ENCODE measurements around the gene SMYD3. TPM values are rescaled to one million over a fixed set of nuclear protein-coding genes. Genes with fewer than 3 reads are reported as not detected.
"Not testable (repeated sequence)": the region's sequence is repeated elsewhere in the genome, so short reads cannot be mapped to it uniquely, and the experiment has no call there.

Gene SMYD3
- total RNA-seq, 1 donor from 2014 or later, result 26.7 TPM

DNA sequence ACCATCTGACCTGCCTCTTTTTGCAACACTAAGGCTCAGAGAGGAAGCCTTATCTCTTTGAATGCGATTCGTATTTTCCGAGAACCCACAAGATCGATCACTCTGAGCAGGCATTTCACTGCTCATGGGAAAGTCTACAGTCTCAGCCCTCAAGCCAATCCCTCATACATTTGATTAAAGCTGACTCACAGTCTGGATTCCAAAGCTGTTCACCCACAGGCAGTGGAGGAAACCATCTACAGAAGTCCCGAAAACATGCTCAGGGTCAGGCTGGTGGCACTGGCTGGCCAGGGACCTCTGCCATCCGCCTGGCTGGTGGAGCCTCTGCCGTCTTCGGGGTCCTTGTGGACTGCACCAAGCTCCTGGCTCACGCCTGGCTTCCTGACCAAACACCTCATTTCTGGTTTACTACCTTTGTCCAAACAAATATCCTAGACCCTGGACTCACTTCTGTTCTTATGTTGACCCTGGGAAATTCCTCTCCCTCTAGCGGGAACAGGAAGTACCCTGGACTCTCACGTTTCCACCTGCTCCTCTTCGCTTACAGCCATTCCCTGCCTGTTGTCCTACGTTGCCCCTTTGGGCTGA lies 650.0 kb downstream of the SMYD3 start:
- no peak for DNase-seq (ENCODE audit: low read depth, low spot score)

DNA sequence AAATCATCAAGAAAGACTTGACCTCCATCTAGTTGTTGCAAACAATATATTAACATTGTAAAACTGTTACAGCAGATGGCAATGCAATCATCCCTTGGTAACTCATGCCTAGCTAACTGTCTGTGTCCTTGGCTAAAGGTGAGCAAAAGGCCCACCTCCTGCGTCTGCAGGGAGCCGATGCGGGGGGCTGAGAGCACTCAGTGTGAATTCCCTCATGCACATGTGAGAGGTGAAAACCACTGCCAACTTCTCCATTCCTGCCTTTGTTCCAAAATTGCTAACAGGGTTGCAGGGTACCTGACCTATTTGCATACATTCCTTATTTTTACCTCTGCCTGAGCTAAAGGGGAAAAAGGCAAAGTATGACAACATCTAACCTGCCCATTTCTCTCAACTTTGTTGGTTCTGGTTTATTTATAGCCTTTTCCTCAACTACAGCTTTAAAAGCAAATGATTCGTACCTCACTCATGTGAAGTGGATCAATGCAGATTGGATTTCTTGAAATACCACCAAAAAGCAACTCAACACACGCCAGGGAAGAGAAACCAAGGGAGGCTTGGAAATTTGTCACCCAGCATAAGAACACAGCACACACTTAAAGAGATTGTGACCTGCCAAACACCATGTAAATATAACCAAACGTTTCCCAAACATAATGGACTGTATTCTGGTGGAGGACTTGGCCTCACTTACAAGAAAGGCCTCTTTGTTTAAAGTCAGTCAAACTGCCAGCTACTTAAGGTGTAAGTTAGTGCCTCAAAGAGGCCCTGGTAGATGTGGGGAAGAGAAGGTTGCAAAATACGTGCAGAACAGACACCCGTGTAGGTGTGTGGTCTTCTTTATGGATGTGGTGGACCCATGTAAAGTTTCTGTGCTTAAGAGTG lies 651.0 kb downstream of the SMYD3 start:
- no peak for DNase-seq (ENCODE audit: low read depth, low spot score)

DNA sequence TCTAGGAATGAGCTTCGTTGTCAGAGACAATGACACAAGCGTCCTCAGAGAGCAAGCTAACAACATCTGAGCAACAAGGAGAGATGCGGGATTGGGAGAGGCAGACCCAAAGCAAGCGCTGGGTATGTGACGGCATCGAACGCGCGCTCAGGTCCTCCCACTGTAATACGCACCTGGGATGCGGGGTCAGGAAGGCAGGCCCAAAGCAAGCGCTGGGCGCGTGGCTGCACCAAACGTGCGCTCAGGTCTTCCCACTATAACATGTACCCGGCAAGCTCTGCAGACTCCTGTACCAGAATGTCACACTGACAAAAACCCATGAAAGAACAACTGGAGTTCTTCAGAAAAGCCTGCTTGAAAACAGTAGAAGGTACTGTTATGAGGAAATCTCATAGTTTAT lies 653.8 kb downstream of the SMYD3 start:
- DNase-seq (ENCODE audit: low read depth, low spot score), result no peak

- DNase-seq (ENCODE audit: low read depth, low spot score), result no peak
Observed at GRCh38 chr1:245843101-245843500, 664.0 kb downstream of the SMYD3 start.

DNA sequence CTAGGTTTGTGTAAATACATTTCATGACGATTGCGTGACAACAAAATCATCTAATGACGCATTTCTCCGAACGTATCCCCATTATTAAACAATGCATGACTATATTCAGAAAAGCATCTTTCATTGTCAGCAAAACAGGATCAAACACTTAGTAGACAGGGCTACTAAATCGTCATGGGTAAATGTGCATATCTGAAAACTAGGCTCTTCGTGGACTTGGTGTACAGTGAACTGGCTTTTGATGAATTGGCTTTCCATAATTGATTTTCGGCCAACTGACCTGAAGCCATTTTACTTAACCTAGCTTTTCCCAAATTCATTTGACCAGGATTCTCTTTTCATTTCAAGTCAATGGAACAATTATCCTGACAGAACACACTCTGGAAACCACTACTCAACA lies 665.0 kb downstream of the SMYD3 start:
- DNase-seq (ENCODE audit: low read depth, low spot score), result no peak

GRCh38 chr1:245840971-245841370 lies 666.1 kb downstream of the SMYD3 start:
- DNase-seq (ENCODE audit: low read depth, low spot score), result no peak

GRCh38 chr1:245837718-245838117 lies 669.4 kb downstream of the SMYD3 start:
- DNase-seq (ENCODE audit: low read depth, low spot score), result no peak

GRCh38 chr1:245835386-245835785 lies 671.7 kb downstream of the SMYD3 start:
- no peak for DNase-seq (ENCODE audit: low read depth, low spot score)

DNA sequence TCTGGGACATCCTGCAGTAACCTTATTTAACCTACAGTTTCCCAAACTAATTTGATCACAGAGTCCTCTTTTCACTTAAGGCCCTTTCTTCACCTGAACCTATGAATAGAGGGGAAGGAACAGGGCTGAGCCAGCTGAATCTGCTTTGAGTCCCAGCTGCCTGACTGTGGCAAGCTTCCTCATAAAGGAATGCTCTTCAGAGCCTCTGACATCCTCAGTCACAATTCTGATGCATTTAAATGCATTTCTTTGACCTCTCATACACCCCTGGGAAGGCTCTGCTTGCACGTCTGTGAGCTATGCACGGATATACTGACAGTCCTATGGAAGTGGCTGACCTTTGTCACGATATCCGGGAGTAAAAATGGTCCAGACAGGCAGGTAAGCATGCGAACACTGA lies 673.1 kb downstream of the SMYD3 start:
- DNase-seq (ENCODE audit: low read depth, low spot score), result no peak

DNA sequence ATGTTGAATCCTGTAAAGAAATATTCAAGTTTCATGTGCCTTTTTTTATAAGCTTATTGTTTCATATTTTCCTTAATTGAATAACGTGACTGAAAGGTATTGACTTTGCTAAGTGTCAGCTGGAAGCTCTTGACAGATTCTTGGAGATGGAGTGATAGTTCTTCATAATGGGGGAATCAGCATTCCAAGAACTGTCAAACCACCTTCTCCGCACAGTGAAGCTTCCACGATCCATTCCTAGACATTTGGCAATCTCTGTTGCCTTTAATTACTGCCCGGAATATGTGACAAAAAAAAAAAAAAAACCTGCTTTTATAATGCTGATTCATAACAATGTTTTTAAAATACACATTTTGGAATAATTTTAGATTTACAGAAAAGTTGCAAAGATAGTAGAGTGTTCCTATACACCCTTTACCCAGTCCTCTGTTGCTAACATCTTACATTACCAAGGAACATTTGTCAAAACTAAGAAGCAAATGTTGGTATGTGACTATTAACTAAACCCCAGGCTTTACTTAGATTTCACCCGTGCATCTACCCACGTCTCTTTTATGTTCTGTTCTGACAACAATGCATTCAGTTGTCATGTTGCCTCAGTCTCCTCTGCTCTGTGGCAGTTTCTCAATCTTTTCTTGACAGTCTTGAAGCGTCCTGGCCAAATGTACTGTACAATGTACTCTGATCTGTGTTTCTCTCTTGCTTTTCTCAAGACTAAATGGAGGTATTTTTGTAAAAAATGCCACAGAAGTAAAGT lies 674.1 kb downstream of the SMYD3 start:
- no peak for DNase-seq (ENCODE audit: low read depth, low spot score)

DNA sequence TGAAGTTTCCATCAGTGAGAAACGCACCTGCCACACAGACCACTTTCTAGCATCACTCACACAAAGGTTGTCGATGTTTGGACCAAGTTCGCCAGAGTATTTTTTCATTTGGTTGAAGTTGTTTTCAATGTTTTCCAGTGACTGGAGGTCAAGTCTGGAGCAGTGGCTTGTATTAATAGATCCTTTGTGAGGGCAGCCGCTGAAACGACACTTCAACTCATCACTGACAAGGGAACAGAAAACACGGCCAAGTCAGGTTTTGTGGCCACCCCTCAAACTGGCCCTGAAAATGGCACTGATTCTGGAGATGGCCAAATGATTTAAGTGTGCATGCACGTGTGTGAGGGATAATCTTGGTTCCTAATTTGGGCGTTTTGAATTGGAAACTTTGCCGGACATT lies 675.6 kb downstream of the SMYD3 start:
- DNase-seq (ENCODE audit: low read depth, low spot score), result no peak

GRCh38 chr1:245829826-245830225 lies 677.3 kb downstream of the SMYD3 start:
- DNase-seq (ENCODE audit: low read depth, low spot score), result no peak

DNA sequence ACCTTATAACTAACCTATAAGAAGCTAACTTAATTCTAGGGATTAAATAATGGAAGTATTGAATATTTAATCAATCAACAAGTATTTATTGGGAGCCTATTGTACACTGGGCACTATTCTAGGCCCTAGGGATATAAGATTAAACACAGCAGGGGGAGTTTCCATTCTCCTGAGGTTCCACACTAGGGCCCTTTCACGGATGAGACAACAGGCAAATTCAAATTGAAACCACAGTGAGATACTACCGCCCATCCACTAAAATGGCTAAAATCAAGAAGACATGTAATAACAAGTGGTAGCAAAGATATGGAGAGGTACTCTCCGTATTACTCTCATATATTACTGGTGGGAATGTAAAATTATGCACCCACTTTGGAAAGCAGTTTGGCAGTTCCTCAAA lies 677.9 kb downstream of the SMYD3 start:
- no peak for DNase-seq (ENCODE audit: low read depth, low spot score)

DNA sequence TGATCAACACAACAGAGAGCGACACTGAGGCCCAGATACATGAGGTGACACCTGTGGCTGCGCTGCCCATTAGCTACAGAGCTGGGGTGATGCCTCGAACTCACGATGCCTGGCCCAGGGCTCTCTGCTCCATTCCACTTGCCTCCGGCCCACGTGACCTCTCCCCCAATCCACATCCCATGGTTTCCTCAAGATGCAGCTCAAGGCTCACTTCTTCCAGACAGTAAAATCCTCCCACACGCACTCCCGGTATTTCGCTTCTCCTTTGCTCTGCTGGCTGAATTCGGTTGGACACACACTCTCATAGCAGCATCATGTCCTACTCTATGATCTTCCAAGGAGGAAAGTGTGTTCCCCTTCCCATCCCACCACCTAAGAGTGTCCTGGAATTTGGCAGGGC lies 679.8 kb downstream of the SMYD3 start:
- DNase-seq (ENCODE audit: low read depth, low spot score), result no peak

GRCh38 chr1:245825128-245825901 lies 681.8 kb downstream of the SMYD3 start:
- no peak for DNase-seq (ENCODE audit: low read depth, low spot score)

DNA sequence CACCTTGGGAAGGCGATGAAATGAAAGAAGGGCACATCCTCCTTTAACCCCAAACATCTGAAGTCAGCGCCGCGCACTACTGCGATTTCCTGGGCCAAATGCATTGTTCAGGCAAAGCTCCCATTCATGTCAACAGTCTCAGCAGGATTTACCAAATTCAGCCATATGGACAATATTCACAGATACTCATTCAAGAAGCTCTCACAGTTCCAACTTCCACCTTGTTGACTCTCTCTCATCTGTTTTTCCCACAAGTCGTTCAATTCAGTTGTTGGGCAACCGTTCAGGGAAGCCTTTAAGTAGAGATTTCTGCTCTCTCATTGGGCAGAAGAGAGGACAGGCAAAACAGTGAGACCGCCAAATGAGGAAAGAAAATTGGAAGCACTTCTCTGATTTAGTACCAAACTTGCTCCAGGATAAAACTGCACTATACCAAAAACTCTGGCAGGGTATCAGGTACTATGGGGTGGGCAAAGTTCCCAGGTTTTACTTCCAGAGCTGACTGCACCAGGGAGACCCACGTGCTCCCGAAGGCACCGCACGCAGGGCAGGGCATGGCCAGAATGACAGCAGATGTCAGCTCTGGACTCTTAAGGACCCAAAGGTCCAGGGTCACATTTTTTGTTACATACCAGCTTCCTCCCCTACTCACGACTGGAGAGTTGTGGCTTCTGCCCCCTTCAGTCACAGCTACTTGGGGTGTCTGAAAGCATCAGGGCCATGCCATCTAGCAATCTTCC lies 683.5 kb downstream of the SMYD3 start:
- no peak for DNase-seq (ENCODE audit: low read depth, low spot score)

DNA sequence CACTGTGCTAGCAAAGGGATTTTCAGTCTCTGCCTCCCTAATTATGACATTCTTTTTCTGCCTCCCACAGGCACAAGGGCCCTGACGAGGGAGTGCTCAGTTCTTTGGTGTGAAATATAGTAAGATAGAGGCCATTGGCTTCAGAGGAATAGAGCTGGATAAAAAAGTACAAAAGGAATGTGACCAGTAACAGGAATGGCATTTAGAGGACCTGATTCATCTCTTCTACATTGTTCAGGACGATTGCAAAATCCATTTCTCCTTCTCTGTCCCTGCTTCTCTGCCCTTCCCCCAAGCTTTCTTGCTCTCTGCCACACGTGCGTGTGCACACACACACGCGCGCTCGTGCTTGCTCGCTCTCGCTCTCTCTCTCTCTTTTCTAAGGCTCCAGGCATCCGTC lies 684.1 kb downstream of the SMYD3 start:
- DNase-seq (ENCODE audit: low read depth, low spot score), result no peak

GRCh38 chr1:245818363-245818762 lies 688.7 kb downstream of the SMYD3 start:
- not testable (repeated sequence) for DNase-seq (ENCODE audit: low read depth, low spot score)

GRCh38 chr1:245816496-245816895 lies 690.6 kb downstream of the SMYD3 start:
- DNase-seq (ENCODE audit: low read depth, low spot score), result not testable (repeated sequence)

DNA sequence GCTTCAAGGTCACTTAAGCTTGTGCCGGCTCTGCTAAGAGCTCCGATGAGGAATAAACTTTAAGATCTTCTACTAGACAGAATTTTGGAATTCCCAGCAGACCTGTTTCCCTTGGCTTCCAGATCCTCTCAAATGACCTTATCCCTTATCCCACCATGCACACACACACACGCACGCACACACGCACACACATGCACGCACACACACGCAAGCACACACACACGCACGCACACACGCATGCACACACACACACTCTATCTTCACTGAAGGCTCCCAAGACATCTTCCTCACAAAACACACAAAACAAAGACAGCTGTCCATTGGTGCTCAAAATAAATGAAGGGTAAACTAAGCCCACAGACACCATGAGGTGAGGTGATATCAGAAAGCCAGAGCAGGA lies 692.4 kb downstream of the SMYD3 start:
- no peak for DNase-seq (ENCODE audit: low read depth, low spot score)

- no peak for DNase-seq (ENCODE audit: low read depth, low spot score)
Observed at GRCh38 chr1:245812278-245812677, 694.8 kb downstream of the SMYD3 start.

All from pulmonary artery endothelial cell (primary cell).